Astrocyte of the cerebellum (primary cell): ENCODE measurements around the gene IGLL1.

Experiments
- DNase-seq: peaks from one replicate; pipeline ENCODE4 v3.0.0-alpha.2; 2011; ENCODE audit warnings: low read depth
- H3K4me3 ChIP-seq: 2 replicates; pipeline ENCODE4 v1.5.1; 2011; ENCODE audit warnings: mild to moderate bottlenecking, low read depth, low read length, moderate library complexity
- CTCF ChIP-seq: IDR thresholded peaks from 2 replicates; pipeline ENCODE4 v1.5.1; 2012; ENCODE audit warnings: low read length, low read depth, moderate library complexity, mild to moderate bottlenecking; ENCODE audit errors: missing control alignments
- in situ Hi-C: cut with HindIII; loops from 2 replicates; pipeline ENCODE4 v1.10.0; 2017; ENCODE audit warnings: low sequenced_read_pairs

IGLL1 gene

GRCh38 chr22:23583153-23583552 lies 3.1 kb upstream of the IGLL1 start:
- no peak for TF ChIP-seq CTCF
- no peak for DNase-seq
- in situ Hi-C loops, result no loop called here
- H3K4me3 ChIP-seq, result no peak overlapping the region

DNA sequence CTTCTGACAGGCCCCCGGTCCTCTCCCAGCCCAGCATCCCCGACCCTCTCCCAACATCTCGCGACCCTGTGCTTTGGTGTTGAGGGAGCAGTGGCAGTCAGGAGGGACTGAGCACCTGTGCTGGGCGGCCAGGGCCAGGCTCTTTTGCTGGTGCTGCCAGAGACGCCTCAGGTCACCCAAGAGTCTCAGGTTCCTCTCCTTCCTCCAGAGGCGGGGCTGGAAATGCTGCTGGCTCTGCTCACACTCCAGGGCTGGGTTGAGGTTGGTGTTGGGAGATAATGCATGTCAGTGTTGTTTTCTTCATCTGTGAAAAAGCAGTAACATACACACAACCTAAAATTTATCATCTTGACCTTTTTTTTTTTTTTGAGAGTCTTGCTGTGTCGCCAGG lies 1.2 kb upstream of the IGLL1 start:
- no peak for TF ChIP-seq CTCF
- in situ Hi-C loops, result no loop called here
- DNase-seq, result no peak
- no peak overlapping the region for H3K4me3 ChIP-seq

DNA sequence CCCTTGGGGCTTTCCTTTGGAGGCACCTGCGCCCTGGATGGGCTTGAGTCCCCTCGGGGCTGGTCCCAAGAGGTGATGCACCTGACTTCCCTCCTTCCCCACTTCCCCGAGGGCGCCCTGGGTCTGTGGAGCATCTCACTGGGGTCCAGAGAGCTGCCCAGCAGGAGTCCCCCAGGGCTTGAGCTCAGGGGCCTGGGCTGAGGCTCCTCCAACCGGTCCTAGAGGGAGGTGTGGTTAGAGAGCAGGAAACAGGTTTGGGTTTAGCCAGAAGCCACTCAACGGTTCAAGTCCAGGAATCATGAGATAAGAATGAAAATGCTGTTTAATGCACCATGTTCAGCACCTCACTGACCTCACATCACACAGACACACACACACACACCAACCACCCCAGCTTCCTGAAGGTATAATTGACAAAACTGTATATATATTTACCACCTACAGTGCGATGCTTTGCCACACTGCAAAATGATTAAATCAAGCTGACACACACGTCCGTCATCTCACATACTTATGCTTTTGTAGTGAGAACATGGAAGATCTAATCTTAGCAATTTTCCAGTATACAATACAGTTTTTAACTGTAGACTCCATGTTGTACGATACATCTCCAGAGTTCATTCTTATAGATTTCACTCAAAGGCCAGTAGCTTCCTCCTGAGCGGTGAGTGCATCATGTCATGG lies 628 bp upstream of the IGLL1 start:
- H3K4me3 ChIP-seq, result no peak overlapping the region
- in situ Hi-C loops, result no loop called here
- DNase-seq, result no peak
- TF ChIP-seq CTCF, result no peak

DNA sequence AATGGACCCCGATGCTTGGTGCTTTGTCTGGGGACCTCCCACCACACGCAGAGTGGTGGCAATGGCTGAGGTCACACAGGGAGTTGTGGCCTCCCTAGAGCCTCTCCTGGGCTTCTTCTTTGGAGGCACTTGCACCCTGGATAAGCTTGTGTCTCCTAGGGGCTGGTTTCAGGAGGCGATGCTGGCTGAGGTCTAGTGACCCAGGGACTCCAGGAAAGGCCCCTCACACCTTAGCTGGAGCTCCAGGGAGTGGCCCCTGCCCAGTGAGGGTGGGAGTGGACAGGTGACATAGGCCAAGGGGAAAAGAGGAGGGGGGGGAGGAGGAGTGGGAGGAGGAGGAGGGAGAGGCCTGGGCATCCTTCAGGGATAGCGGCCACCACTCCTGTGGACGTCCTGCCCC lies 810 bp downstream of the IGLL1 start:
- no peak for DNase-seq
- in situ Hi-C loops, result no loop called here
- no peak overlapping the region for H3K4me3 ChIP-seq
- no peak for TF ChIP-seq CTCF

DNA sequence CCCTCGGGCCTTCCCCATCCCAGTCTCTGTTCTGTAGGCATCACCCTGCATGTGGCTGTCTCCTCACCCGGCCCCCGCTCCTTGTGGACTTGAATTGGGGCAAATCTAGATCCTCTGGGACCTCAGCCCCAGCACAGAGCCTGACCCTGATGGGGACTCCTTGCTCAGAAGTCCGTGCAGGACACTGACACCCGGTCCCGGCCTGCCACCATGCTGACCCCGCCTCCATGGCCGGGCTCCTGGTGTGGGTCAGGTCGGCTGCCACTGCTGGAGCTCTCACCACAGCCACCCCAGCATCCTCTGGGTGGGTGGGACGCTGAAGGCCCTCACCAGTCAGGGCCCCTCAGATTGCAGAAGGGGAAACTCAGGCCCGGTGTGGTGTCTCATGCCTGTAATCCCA lies 1.8 kb downstream of the IGLL1 start:
- no peak for DNase-seq
- TF ChIP-seq CTCF, result no peak
- H3K4me3 ChIP-seq, result no peak overlapping the region
- in situ Hi-C loops, result no loop called here

DNA sequence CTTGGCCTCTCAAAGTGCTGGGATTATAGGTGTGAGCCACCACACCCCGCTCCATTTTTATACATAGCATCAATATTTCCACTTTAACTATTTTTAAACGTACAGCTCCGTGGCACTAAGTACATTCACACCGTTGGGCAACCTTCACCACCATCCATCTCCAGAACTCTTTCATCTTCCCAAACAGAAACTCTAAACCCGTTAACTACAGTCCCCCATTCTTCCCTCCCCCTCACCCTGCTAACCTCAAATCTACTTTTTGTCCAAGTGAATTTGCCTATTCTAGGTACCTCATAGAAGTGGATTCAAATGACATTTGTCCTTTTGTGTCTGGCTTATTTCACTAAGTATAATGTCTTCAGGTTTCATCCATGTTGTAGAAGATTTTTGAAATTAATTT lies 3.4 kb downstream of the IGLL1 start:
- H3K4me3 ChIP-seq, result no peak overlapping the region
- no peak for DNase-seq
- TF ChIP-seq CTCF, result no peak
- in situ Hi-C loops, result no loop called here
